CD4-positive, alpha-beta T cell (primary cell): ENCODE data around the gene OR2M7. TPM values are rescaled to one million over a fixed set of nuclear protein-coding genes. Genes with fewer than 3 reads are reported as not detected.
"Not testable (repeated sequence)": the region's sequence is repeated elsewhere in the genome, so short reads cannot be mapped to it uniquely, and the experiment has no call there.

Source experiments
- ATAC-seq: fragments of 200-7000 bp; cut with Tn5 transposase; one replicate; pipeline ENCODE4 v1.10.0; 2022; ENCODE audit warnings: mild to moderate bottlenecking; ENCODE audit not compliant: poor library complexity
- CTCF ChIA-PET: fragments of 350-600 bp; sonication (Branson Sonifier 250); formaldehyde crosslinking; loops from one replicate; lab custom pipeline; 2021; ENCODE audit warnings: antibody characterized with exemption, inconsistent platforms; lab: Charles Lee
- POLR2A ChIA-PET: fragments of 350-600 bp; sonication (Branson Sonifier 250); formaldehyde crosslinking; loops from one replicate; lab custom pipeline; 2021; ENCODE audit warnings: antibody characterized with exemption, inconsistent platforms; lab: Charles Lee
- DNase-seq, 14 experiments: peaks; one replicate each; pipeline ENCODE4 v3.0.0-alpha.2; 2013 to 2020; ENCODE audit warnings: mixed read lengths in 2 of 14
- H3K27ac ChIP-seq, 2 donors: one replicate each; pipeline versions ENCODE4 v1.5.1 to v1.7.0; 2013; ENCODE audit warnings: low read length in 2 of 2, low read depth in 1 of 2, mild to moderate bottlenecking in 1 of 2
- H3K27me3 ChIP-seq, 2 experiments: 1 replicate in 1 of 2; 2 replicates in 1 of 2; pipeline versions ENCODE4 v1.6.1 to v1.7.0; 2013; ENCODE audit warnings: low read length in 2 of 2, control low read depth in 1 of 2, mild to moderate bottlenecking in 1 of 2, moderate library complexity in 1 of 2; ENCODE audit not compliant: insufficient read depth in 2 of 2, control insufficient read depth in 1 of 2
- H3K36me3 ChIP-seq: one replicate; pipeline ENCODE4 v1.6.1; 2013; ENCODE audit warnings: low read length, control low read depth; ENCODE audit not compliant: insufficient read depth
- H3K4me1 ChIP-seq: one replicate; pipeline ENCODE4 v1.6.1; 2013; ENCODE audit warnings: low read length, control low read depth; ENCODE audit not compliant: insufficient read depth
- H3K4me3 ChIP-seq: one replicate; pipeline ENCODE4 v1.5.1; 2013; ENCODE audit warnings: mild to moderate bottlenecking, low read length, moderate library complexity
- H3K9me3 ChIP-seq, 2 experiments: 1 replicate in 1 of 2; 2 replicates in 1 of 2; pipeline versions ENCODE4 v1.6.1 to v1.7.0; 2013; ENCODE audit warnings: low read length in 2 of 2, mild to moderate bottlenecking in 2 of 2, control low read depth in 1 of 2, moderate library complexity in 1 of 2; ENCODE audit not compliant: control insufficient read depth in 1 of 2, insufficient read depth in 1 of 2
- H3K27ac Mint-ChIP-seq: one replicate; pipeline ENCODE4 v1.8.0; 2020; ENCODE audit warnings: mixed read lengths
- H3K27me3 Mint-ChIP-seq: one replicate; pipeline ENCODE4 v1.8.0; 2021; ENCODE audit warnings: mixed read lengths
- H3K36me3 Mint-ChIP-seq: one replicate; pipeline ENCODE4 v1.8.0; 2021; ENCODE audit warnings: low read depth, mixed read lengths
- H3K4me1 Mint-ChIP-seq: one replicate; pipeline ENCODE4 v1.8.0; 2021; ENCODE audit warnings: low read depth, mixed read lengths
- H3K4me3 Mint-ChIP-seq: one replicate; pipeline ENCODE4 v1.8.0; 2020; ENCODE audit warnings: mild to moderate bottlenecking, mixed read lengths
- H3K9me3 Mint-ChIP-seq: one replicate; pipeline ENCODE4 v1.8.0; 2020; ENCODE audit warnings: mixed read lengths
- intact Hi-C, 2 experiments: fragments of 100-400 bp; cut with DNase I in 1 of 2; cut with micrococcal nuclease in 1 of 2; formaldehyde crosslinking; loops; one replicate each; pipeline versions ENCODE4 v1.15.1 to v1.9.0; 2023 to 2025; cut with DNase I, micrococcal nuclease
- total RNA-seq, 174 experiments: library from RNA in 2 of 174; stranded (reverse) in 2 of 174; gene quantifications; one replicate each; pipeline ENCODE4 v1.2.3 and lab custom pipeline; 2021 to 2026
- TF ChIP-seq, protein P1 (sequence below): fragments of 200-600 bp; IDR thresholded peaks from one replicate; pipeline ENCODE4 v1.8.0; 2022; ENCODE audit warnings: antibody characterized with exemption, mild to moderate bottlenecking

Gene OR2M7
- total RNA-seq, 2 experiments from 2014 or later: not detected

DNA sequence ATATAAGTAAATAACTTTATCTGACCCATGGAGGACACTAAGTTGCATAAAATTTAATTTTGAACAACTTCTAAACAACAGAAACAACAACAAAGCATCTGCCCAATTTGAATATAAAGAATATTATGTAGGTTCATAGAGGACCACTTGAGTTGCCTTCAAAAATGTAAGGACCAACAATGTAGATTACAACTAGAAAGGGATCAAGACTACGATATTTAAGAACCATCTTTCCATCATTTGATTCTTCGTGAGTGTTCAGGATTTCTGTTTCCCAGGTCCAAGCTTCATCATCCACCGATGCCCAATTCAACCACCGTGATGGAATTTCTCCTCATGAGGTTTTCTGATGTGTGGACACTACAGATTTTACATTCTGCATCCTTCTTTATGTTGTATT lies 24.1 kb upstream of the OR2M7 start, which contains the start of gene OR14C36:
Gene OR14C36, plus strand, starts transcription at position 301 of the 400 bp plus-strand sequence. Its CDS starts 0 bp downstream, at position 301.
- ChIA-PET POLR2A (no interaction called here), CTCF (no interaction called here)
- Histone ChIP-seq H3K4me3 (no peak within 1 kb of the TSS), H3K9me3 (no peaks in the 10 kb centered on the region), H3K27ac (no peak within 1 kb of the TSS), H3K36me3 (no peaks in the 10 kb centered on the region), H3K27me3 (no peaks in the 10 kb centered on the region), H3K4me1 (no peaks in the 10 kb centered on the region)
- intact Hi-C loops: no loop called here
- no peak for ATAC-seq
- Mint-ChIP-seq H3K27ac (no peak within 1 kb of the TSS), H3K9me3 (no peaks in the 10 kb centered on the region), H3K4me3 (no peak within 1 kb of the TSS), H3K4me1 (no peaks in the 10 kb centered on the region), H3K36me3 (no peaks in the 10 kb centered on the region), H3K27me3 (peaks cover 17% of the 10 kb centered on the region)
- TF ChIP-seq, protein P1, sequence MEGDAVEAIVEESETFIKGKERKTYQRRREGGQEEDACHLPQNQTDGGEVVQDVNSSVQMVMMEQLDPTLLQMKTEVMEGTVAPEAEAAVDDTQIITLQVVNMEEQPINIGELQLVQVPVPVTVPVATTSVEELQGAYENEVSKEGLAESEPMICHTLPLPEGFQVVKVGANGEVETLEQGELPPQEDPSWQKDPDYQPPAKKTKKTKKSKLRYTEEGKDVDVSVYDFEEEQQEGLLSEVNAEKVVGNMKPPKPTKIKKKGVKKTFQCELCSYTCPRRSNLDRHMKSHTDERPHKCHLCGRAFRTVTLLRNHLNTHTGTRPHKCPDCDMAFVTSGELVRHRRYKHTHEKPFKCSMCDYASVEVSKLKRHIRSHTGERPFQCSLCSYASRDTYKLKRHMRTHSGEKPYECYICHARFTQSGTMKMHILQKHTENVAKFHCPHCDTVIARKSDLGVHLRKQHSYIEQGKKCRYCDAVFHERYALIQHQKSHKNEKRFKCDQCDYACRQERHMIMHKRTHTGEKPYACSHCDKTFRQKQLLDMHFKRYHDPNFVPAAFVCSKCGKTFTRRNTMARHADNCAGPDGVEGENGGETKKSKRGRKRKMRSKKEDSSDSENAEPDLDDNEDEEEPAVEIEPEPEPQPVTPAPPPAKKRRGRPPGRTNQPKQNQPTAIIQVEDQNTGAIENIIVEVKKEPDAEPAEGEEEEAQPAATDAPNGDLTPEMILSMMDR: no peak
- no peak for DNase-seq

DNA sequence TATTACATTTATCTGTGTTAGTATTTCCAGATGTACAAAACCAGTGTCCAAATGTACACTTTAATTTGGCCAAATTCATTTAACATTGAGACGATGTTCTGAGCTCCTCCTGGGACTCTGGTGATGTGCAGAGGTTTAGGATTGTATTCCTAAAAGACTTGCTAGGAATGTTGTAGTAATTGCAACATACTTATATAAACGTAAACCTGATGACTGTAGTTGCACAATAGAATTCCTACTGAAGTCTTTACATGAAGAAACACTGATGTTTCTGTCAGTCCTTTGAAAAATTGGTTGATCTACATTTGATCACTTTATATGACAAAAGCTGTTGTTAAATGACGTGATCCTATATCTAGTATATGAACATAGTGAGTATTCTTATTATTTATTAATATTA lies 19.1 kb upstream of the OR2M7 start:
- no peaks in the 10 kb centered on the region for H3K9me3 Mint-ChIP-seq
- DNase-seq (no peak), ATAC-seq (no peak)
- TF ChIP-seq, protein P1: no peak
- H3K4me1 ChIP-seq: no peaks in the 10 kb centered on the region
- no peaks in the 10 kb centered on the region for H3K4me1 Mint-ChIP-seq
- no peaks in the 10 kb centered on the region for H3K36me3 ChIP-seq
- H3K27ac ChIP-seq: no peak overlapping the region
- H3K27ac Mint-ChIP-seq: no peak overlapping the region
- H3K4me3 Mint-ChIP-seq: no peak overlapping the region
- H3K4me3 ChIP-seq: no peak overlapping the region
- peaks cover 8% of the 10 kb centered on the region for H3K27me3 Mint-ChIP-seq
- no peaks in the 10 kb centered on the region for H3K9me3 ChIP-seq
- ChIA-PET POLR2A (no interaction called here), CTCF (no interaction called here)
- intact Hi-C loops: no loop called here
- H3K27me3 ChIP-seq: no peaks in the 10 kb centered on the region
- H3K36me3 Mint-ChIP-seq: no peaks in the 10 kb centered on the region

DNA sequence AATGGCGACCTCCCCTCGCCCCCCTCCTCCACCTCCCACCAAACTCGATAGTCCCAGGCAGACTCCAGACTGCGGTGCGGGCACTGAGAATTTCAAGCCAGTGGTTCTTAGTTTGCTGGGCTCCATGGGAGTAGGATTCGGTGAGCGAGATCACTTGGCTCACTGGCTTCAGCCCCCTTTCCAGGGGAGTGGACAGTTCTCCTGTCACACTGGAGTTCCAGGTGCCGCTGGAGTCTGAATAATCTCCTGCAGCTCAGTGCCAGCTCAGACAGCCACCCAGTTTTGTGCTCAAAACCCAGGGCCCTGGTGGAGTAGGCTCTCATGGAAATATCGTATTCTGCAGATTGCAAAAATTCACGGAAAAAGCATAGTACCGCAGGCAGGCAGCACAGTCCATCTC lies 7.6 kb downstream of the OR2M7 start:
- peaks cover 8% of the 10 kb centered on the region for H3K27me3 Mint-ChIP-seq
- Histone ChIP-seq H3K36me3 (no peaks in the 10 kb centered on the region), H3K4me3 (no peak overlapping the region), H3K27ac (no peak overlapping the region), H3K27me3 (peaks cover 0 to 7% of the 10 kb centered on the region in 2 experiments), H3K9me3 (peaks cover 0 to 17% of the 10 kb centered on the region in 2 experiments), H3K4me1 (no peaks in the 10 kb centered on the region)
- H3K4me3 Mint-ChIP-seq: no peak overlapping the region
- no peak for ATAC-seq
- no peaks in the 10 kb centered on the region for H3K9me3 Mint-ChIP-seq
- TF ChIP-seq, protein P1: no peak
- ChIA-PET POLR2A (no interaction called here), CTCF (no interaction called here)
- DNase-seq: no peak
- H3K27ac Mint-ChIP-seq: no peak overlapping the region
- no peaks in the 10 kb centered on the region for H3K36me3 Mint-ChIP-seq
- intact Hi-C loops: no loop called here
- no peaks in the 10 kb centered on the region for H3K4me1 Mint-ChIP-seq

DNA sequence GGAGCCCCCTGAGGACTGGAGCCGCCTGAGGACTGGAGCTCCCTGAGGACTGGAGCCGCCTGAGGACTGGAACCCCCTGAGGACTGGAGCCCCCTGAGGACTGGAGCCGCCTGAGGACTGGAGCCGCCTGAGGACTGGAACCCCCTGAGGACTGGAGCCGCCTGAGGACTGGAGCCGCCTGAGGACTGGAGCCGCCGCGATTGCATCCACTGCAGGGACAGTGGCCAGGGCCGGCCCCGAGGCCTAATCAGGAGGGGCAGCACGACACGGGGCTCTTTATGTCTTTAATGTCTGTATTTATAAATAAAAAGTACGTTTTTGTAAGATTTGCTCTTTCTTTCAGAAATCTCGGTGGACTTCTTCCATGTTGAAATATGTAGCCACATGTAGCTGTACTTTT lies 17.6 kb downstream of the OR2M7 start:
- H3K9me3 ChIP-seq, DNase-seq, H3K27me3 ChIP-seq, H3K27me3 Mint-ChIP-seq, POLR2A ChIA-PET, H3K9me3 Mint-ChIP-seq, intact Hi-C loops, ATAC-seq, H3K4me3 Mint-ChIP-seq, H3K27ac ChIP-seq, H3K4me1 Mint-ChIP-seq, H3K27ac Mint-ChIP-seq, H3K4me1 ChIP-seq, H3K36me3 ChIP-seq, H3K36me3 Mint-ChIP-seq, CTCF ChIA-PET, H3K4me3 ChIP-seq: not testable (repeated sequence)
